HCT116 (cell line): ENCODE measurements around the gene ZBTB8A. TPM values are rescaled to one million over a fixed set of nuclear protein-coding genes. Genes with fewer than 3 reads are reported as not detected.

Experiments
- ATAC-seq: fragments of 200-7000 bp; cut with Tn5 transposase; 2 replicates; pipeline ENCODE4 v1.9.1; 2020; ENCODE audit warnings: mild to moderate bottlenecking, moderate library complexity
- BruUV-seq: library from RNA; stranded (reverse); fragments of 400-500 nt; replicated peaks from 2 replicates; lab custom pipeline; 2021; lab: Mats Ljungman, UMichigan
- CTCF ChIA-PET: fragments of 300-600 bp; sonication (Branson Sonifier 250); formaldehyde crosslinking; loops from one replicate; lab custom pipeline; 2021; ENCODE audit warnings: antibody characterized with exemption; lab: Charles Lee
- POLR2A ChIA-PET: fragments of 300-600, 350-600 bp; sonication (Branson Sonifier 250); formaldehyde crosslinking; loops from one replicate; lab custom pipeline; 2021; ENCODE audit warnings: antibody characterized with exemption; lab: Charles Lee
- RAD21 ChIA-PET, 2 experiments: fragments of 300-600 bp; sonication (Branson Sonifier 250); formaldehyde crosslinking; loops; one replicate each; lab custom pipeline; 2023; ENCODE audit warnings: low total read pairs in 2 of 2; ENCODE audit not compliant: uncharacterized antibody in 2 of 2, unreplicated experiment in 2 of 2, low non-redundant PET in 1 of 2; lab: Charles Lee
- DNase-seq: peaks from one replicate; pipeline ENCODE4 v3.0.0-alpha.2; 2010; ENCODE audit warnings: low read depth, low spot score
- H2AFZ ChIP-seq: fragments of 200-600 bp; shearing (Covaris generic), sonication (generic); 2 replicates; pipeline ENCODE4 v1.6.1; 2017; ENCODE audit warnings: low read depth, mixed run types, mixed read lengths, antibody characterized with exemption, low read length; ENCODE audit not compliant: poor library complexity, severe bottlenecking
- H3K27ac ChIP-seq: 2 replicates; pipeline ENCODE4 v1.5.1; 2012; ENCODE audit warnings: low read depth, low read length
- H3K27me3 ChIP-seq: fragments of 200-600 bp; sonication (generic); 2 replicates; pipeline ENCODE4 v1.6.1; 2016; ENCODE audit warnings: mixed run types, low read length, mixed read lengths; ENCODE audit not compliant: insufficient read depth
- H3K36me3 ChIP-seq, 2 experiments: fragments of 200-500 bp in 1 of 2; fragments of 200-600 bp in 1 of 2; sonication (Bioruptor generic) in 1 of 2; sonication (generic) in 1 of 2; 2 replicates each; pipeline versions ENCODE4 v1.5.1 to v1.6.1; 2014 to 2016; ENCODE audit warnings: low read length in 2 of 2, inconsistent platforms in 1 of 2, mixed read lengths in 1 of 2, mixed run types in 1 of 2; ENCODE audit not compliant: insufficient read depth in 2 of 2, control insufficient read depth in 1 of 2
- H3K4me1 ChIP-seq, 2 experiments: fragments of 200-600 bp in 1 of 2; sonication (generic) in 1 of 2; 2 replicates each; pipeline versions ENCODE4 v1.5.1 to v1.6.1; 2012 to 2017; ENCODE audit warnings: low read length in 2 of 2, inconsistent platforms in 1 of 2, mild to moderate bottlenecking in 1 of 2, mixed read lengths in 1 of 2, mixed run types in 1 of 2, moderate library complexity in 1 of 2; ENCODE audit not compliant: insufficient read depth in 2 of 2, control insufficient read depth in 1 of 2
- H3K4me2 ChIP-seq: fragments of 200-600 bp; sonication (generic); 2 replicates; pipeline ENCODE4 v1.6.1; 2017; ENCODE audit warnings: mixed run types, low read length, mixed read lengths
- H3K4me3 ChIP-seq, 2 experiments: fragments of 200-600 bp in 1 of 2; sonication (generic) in 1 of 2; replicated peaks in 1 of 2; 2 replicates each; pipeline ENCODE4 v1.5.1; 2011 to 2016; ENCODE audit warnings: low read length in 2 of 2, control low read depth in 1 of 2, low read depth in 1 of 2, mild to moderate bottlenecking in 1 of 2, mixed read lengths in 1 of 2, mixed run types in 1 of 2
- H3K79me2 ChIP-seq: fragments of 200-600 bp; sonication (generic); 2 replicates; pipeline ENCODE4 v1.6.1; 2017; ENCODE audit warnings: mild to moderate bottlenecking, mixed run types, low read length, moderate library complexity, mixed read lengths; ENCODE audit not compliant: insufficient read depth
- H3K9ac ChIP-seq: fragments of 200-600 bp; sonication (generic); 2 replicates; pipeline ENCODE4 v1.6.1; 2016; ENCODE audit warnings: low read length, mixed read lengths
- H3K9me2 ChIP-seq: fragments of 200-600 bp; sonication (generic), shearing (Covaris generic); 2 replicates; pipeline ENCODE4 v1.6.1; 2017; ENCODE audit warnings: mixed run types, mild to moderate bottlenecking, moderate library complexity; ENCODE audit not compliant: insufficient read depth
- H3K9me3 ChIP-seq, 2 experiments: fragments of 200-500 bp in 1 of 2; fragments of 200-600 bp in 1 of 2; sonication (Bioruptor generic) in 1 of 2; sonication (generic) in 1 of 2; 2 replicates each; pipeline ENCODE4 v1.6.1; 2014 to 2017; ENCODE audit warnings: low read length in 2 of 2, mixed read lengths in 2 of 2, inconsistent platforms in 1 of 2, low read depth in 1 of 2, mild to moderate bottlenecking in 1 of 2, mixed run types in 1 of 2, moderate library complexity in 1 of 2; ENCODE audit not compliant: control insufficient read depth in 1 of 2, insufficient read depth in 1 of 2
- H4K20me1 ChIP-seq: fragments of 200-600 bp; sonication (generic), shearing (Covaris generic); 2 replicates; pipeline ENCODE4 v1.6.1; 2017; ENCODE audit warnings: mixed run types, mild to moderate bottlenecking, moderate library complexity; ENCODE audit not compliant: insufficient read depth
- CBX3 ChIP-seq: IDR thresholded peaks from 2 replicates; pipeline ENCODE4 v1.6.1; 2012; ENCODE audit warnings: low read depth
- EGR1 ChIP-seq: IDR thresholded peaks from 2 replicates; pipeline ENCODE4 v1.6.1; 2012; ENCODE audit warnings: low read depth
- ELF1 ChIP-seq: IDR thresholded peaks from 2 replicates; pipeline ENCODE4 v1.6.1; 2012; ENCODE audit warnings: low read depth, borderline replicate concordance
- EZH2phosphoT487 ChIP-seq: fragments of 200-600 bp; IDR thresholded peaks from 2 replicates; pipeline ENCODE4 v1.6.1; 2018; ENCODE audit warnings: antibody characterized with exemption, borderline replicate concordance
- FOSL1 ChIP-seq: IDR thresholded peaks from 2 replicates; pipeline ENCODE4 v1.6.1; 2012; ENCODE audit warnings: low read depth
- POLR2AphosphoS5 ChIP-seq: IDR thresholded peaks from 2 replicates; pipeline ENCODE4 v1.6.1; 2011; ENCODE audit warnings: mild to moderate bottlenecking, low read depth, low read length, moderate library complexity
- SIN3A ChIP-seq: IDR thresholded peaks from 2 replicates; pipeline ENCODE4 v1.6.1; 2012; ENCODE audit warnings: low read depth
- SRF ChIP-seq: IDR thresholded peaks from 2 replicates; pipeline ENCODE4 v1.6.1; 2012; ENCODE audit warnings: low read depth
- YY1 ChIP-seq: IDR thresholded peaks from 2 replicates; pipeline ENCODE4 v1.6.1; 2011; ENCODE audit warnings: low read length, low read depth, moderate library complexity, mild to moderate bottlenecking; ENCODE audit not compliant: insufficient replicate concordance; ENCODE audit errors: extremely low read depth
- ZFX ChIP-seq: fragments of 450-650 bp; IDR thresholded peaks from 2 replicates; pipeline ENCODE4 v1.6.1; 2017
- ZNF274 ChIP-seq: fragments of 200-500 bp; sonication (Bioruptor generic); IDR thresholded peaks from 2 replicates; pipeline ENCODE4 v1.6.1; 2014; ENCODE audit warnings: mild to moderate bottlenecking, low read depth, low read length, inconsistent platforms
- intact Hi-C: fragments of 100-400 bp; cut with micrococcal nuclease; formaldehyde crosslinking; loops from 2 replicates; pipeline ENCODE4 v1.10.0; 2022
- total RNA-seq: library from RNA; stranded (reverse); gene quantifications from one replicate; pipeline ENCODE4 v1.2.1, GENCODE V29; 2021; ENCODE audit not compliant: unreplicated experiment
- TF ChIP-seq, protein P1 (sequence below): IDR thresholded peaks from 2 replicates; pipeline ENCODE4 v1.6.1; 2012; ENCODE audit warnings: low read depth
- TF ChIP-seq, protein P2 (sequence below): IDR thresholded peaks from 2 replicates; pipeline ENCODE4 v1.6.1; 2011; ENCODE audit warnings: mild to moderate bottlenecking, low read length, moderate library complexity; ENCODE audit not compliant: insufficient replicate concordance; ENCODE audit errors: extremely low read depth
- TF ChIP-seq, protein P3 (sequence below): IDR thresholded peaks from 2 replicates; pipeline ENCODE4 v1.6.1; 2012

Gene ZBTB8A
- total RNA-seq, 1 experiment from 2014 or later = 9.7 TPM

DNA sequence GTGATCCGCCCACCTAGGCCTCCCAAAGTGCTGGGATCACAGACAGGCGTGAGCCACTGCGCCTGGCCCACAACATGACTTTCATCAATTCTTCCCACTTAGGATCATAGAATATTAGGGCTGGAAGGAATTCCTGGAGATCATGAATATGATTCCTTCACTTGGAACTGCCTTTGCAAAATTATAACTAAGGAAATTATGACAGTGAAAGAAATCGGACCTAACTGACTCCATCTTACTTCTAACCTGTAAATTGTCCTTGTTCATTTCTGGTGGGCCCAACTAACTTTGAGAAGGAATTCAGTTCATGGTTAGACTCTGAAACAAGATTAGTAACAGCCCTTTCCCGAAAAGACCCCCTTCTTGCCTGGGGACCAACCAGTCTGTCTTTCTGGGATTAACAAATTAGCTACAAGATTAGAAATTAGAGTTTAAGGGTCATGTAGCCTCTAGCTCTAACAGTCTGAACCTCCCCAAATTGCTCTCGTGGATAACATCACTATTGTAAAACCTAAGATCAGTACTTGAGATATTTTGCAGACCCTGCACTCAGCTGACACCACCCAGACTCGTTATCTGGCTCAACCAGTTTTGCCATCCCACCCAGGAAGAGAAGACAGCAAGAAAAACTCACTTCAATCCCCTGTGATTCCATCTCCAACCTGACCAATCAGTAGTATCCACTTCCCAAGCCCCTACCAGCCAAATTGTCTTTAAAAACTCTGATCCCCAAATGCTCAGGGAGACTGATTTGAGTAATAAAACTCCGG is 96.5 kb downstream of the ZBTB8A start:
- Histone ChIP-seq H3K4me3 (no peak overlapping the region), H3K9me3 (no peaks in the 10 kb centered on the region), H4K20me1 (0 out of 2 replicates have a peak, but pooled peaks cover 4% of the 10 kb centered on the region), H3K27ac (no peak overlapping the region), H3K4me2 (no peak overlapping the region), H3K36me3 (peaks cover 2 to 4% of the 10 kb centered on the region in 2 experiments; a peak in 1 of 4 replicates), H3K9ac (no peak overlapping the region), H3K27me3 (no peaks in the 10 kb centered on the region), H3K79me2 (peaks cover 80% of the 10 kb centered on the region), H3K4me1 (no peaks in the 10 kb centered on the region), H2AFZ (no peak overlapping the region), H3K9me2 (no peaks in the 10 kb centered on the region)
- ChIA-PET POLR2A (no interaction called here), RAD21 (no interaction called here), CTCF (no interaction called here)
- TF ChIP-seq, protein P1, sequence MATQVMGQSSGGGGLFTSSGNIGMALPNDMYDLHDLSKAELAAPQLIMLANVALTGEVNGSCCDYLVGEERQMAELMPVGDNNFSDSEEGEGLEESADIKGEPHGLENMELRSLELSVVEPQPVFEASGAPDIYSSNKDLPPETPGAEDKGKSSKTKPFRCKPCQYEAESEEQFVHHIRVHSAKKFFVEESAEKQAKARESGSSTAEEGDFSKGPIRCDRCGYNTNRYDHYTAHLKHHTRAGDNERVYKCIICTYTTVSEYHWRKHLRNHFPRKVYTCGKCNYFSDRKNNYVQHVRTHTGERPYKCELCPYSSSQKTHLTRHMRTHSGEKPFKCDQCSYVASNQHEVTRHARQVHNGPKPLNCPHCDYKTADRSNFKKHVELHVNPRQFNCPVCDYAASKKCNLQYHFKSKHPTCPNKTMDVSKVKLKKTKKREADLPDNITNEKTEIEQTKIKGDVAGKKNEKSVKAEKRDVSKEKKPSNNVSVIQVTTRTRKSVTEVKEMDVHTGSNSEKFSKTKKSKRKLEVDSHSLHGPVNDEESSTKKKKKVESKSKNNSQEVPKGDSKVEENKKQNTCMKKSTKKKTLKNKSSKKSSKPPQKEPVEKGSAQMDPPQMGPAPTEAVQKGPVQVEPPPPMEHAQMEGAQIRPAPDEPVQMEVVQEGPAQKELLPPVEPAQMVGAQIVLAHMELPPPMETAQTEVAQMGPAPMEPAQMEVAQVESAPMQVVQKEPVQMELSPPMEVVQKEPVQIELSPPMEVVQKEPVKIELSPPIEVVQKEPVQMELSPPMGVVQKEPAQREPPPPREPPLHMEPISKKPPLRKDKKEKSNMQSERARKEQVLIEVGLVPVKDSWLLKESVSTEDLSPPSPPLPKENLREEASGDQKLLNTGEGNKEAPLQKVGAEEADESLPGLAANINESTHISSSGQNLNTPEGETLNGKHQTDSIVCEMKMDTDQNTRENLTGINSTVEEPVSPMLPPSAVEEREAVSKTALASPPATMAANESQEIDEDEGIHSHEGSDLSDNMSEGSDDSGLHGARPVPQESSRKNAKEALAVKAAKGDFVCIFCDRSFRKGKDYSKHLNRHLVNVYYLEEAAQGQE = no peak
- TF ChIP-seq, protein P2, sequence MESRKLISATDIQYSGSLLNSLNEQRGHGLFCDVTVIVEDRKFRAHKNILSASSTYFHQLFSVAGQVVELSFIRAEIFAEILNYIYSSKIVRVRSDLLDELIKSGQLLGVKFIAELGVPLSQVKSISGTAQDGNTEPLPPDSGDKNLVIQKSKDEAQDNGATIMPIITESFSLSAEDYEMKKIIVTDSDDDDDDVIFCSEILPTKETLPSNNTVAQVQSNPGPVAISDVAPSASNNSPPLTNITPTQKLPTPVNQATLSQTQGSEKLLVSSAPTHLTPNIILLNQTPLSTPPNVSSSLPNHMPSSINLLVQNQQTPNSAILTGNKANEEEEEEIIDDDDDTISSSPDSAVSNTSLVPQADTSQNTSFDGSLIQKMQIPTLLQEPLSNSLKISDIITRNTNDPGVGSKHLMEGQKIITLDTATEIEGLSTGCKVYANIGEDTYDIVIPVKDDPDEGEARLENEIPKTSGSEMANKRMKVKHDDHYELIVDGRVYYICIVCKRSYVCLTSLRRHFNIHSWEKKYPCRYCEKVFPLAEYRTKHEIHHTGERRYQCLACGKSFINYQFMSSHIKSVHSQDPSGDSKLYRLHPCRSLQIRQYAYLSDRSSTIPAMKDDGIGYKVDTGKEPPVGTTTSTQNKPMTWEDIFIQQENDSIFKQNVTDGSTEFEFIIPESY = no peak
- TF ChIP-seq FOSL1 (no peak), CBX3 (no peak), POLR2AphosphoS5 (no peak), ELF1 (no peak), SIN3A (no peak), ZNF274 (no peak), YY1 (no peak), EZH2phosphoT487 (no peak), EGR1 (no peak), ZFX (no peak), SRF (no peak)
- TF ChIP-seq, protein P3, sequence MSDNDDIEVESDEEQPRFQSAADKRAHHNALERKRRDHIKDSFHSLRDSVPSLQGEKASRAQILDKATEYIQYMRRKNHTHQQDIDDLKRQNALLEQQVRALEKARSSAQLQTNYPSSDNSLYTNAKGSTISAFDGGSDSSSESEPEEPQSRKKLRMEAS = no peak
- intact Hi-C loops = no loop called here
- BruUV-seq = no TSS peak
- no peak for DNase-seq
- ATAC-seq = no peak
